T1000 (cell line): ENCODE data around the gene CCDC24.

Source experiments
- DNase-seq: peaks from one replicate; lab custom pipeline; 2025; ENCODE audit warnings: mixed read lengths; lab: John Stamatoyannopoulos, UW

CCDC24 gene

DNA sequence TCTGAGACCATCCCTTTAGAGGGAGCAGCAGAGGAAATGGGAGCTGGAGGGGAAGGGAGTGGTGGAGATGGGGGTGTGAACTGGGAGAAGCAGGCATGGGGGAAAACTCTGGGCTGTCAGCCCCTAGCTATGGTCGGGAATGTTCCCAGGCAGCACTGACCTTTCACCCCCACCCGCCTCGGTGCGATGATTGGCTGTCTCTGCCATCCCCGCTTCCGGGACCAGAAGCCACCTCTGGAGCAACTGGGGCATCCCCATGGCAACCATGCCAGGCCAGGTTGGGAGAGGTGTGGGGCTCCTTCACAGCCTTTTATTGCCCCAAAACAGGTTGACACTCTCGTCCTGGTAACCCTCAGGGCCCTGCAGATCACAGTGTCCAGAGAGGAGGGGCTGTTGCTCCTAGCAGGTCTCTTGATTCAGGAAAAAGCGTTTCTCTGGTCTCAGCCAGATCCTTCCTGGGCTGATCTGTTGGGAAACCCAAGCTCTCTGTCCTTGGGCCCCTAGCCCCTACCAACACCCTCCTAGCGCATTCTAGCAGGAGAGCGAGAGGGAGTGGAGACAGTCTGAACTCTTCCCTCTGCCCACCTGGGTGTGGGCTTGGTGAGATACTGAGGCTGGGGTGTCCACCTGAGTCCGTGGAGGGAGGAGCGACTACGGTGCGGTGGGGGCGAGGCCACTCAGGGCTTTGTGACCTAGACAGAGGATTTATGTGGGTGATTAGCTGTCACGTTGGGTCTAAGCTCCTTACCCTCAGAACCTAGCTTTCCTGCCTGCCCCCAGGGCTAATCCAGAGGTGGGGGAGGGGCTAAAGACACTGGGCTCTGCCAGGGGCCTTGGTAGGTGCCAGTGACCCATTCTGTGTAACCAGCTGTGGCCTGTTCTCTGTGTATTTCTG lies 52.0 kb downstream of the CCDC24 start:
- no peak for DNase-seq

DNA sequence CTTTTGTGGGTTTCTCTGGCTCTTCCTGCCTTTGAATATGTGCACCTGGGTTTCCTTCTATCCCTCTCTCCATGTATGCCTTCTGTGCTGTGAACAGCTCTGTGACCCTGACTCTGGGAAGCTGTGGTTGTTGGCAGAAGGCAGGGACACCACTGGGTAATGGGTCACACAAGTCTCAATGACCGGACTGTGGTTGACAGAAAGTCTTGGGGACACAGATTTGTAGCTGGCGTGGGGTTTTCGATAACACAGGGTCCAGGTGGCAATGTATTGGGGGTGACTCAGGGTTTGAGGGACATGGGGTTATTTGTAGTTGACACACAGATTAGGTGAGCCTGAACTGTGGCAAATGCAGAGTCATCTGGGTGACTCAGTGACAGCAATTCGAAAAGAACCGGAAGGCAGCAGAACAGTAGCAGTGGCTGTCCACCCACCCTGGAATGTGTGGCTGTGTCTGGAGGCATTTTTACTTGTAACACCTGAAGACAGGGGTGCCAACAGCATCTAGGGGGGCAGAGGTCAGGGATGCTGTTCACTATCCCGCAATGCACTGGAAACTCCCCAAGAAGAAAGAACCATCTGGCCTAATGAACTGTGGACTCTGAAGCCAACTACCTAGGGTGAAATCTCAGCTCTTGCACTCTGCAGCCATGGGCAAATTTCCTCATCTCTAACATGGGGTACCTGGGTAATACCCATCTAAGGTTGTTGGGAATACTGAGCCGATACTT lies 52.8 kb downstream of the CCDC24 start:
- no peak for DNase-seq

DNA sequence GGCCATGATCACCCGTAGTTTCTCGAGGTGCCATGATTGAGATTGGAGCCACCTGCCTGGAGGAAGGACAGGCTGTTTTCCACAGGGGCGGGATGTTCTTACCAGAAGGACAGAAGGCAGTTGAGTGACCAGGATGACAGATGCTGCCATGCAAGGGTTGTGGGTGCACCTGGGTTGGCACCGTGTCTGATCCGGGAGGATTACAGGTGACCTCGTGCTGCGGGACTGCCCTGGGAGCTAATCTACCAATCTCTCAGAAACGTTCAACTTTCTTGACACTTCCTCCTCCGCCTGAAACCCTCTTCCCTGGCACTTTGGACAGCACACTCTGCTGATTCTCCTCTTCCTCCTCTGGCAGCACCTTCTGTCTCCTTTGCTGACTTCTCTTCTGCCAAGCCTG lies 53.7 kb downstream of the CCDC24 start:
- no peak for DNase-seq
